Loucy (cell line): ENCODE results near the gene FAM131A.

ENCODE experiments used
- EZH2phosphoT487 ChIP-seq: fragments of 200-600 bp; IDR thresholded peaks from 2 replicates; pipeline ENCODE4 v1.6.1; 2018; ENCODE audit warnings: antibody characterized with exemption, mild to moderate bottlenecking, moderate library complexity, borderline replicate concordance
- TF ChIP-seq, protein P1 (sequence below): fragments of 200-600 bp; sonication (generic); conservative IDR thresholded peaks from 2 replicates; pipeline ENCODE4 v1.5.1; 2014; ENCODE audit warnings: mild to moderate bottlenecking, antibody characterized with exemption, low read length

- TF ChIP-seq, protein P1, sequence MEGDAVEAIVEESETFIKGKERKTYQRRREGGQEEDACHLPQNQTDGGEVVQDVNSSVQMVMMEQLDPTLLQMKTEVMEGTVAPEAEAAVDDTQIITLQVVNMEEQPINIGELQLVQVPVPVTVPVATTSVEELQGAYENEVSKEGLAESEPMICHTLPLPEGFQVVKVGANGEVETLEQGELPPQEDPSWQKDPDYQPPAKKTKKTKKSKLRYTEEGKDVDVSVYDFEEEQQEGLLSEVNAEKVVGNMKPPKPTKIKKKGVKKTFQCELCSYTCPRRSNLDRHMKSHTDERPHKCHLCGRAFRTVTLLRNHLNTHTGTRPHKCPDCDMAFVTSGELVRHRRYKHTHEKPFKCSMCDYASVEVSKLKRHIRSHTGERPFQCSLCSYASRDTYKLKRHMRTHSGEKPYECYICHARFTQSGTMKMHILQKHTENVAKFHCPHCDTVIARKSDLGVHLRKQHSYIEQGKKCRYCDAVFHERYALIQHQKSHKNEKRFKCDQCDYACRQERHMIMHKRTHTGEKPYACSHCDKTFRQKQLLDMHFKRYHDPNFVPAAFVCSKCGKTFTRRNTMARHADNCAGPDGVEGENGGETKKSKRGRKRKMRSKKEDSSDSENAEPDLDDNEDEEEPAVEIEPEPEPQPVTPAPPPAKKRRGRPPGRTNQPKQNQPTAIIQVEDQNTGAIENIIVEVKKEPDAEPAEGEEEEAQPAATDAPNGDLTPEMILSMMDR = no peak
- TF ChIP-seq EZH2phosphoT487 = no peak
Measured at GRCh38 chr3:184389935-184390528, 52.6 kb downstream of the FAM131A start.
